Nephron progenitor cell (in vitro differentiated cells): ENCODE data around the gene GSTT4.
"Not testable (repeated sequence)": the region's sequence is repeated elsewhere in the genome, so short reads cannot be mapped to it uniquely, and the experiment has no call there.

Experiments
- DNase-seq: peaks from one replicate; pipeline ENCODE4 v3.0.0; 2021
- H3K27ac Mint-ChIP-seq: 2 replicates; pipeline ENCODE4 v1.8.0; 2021; ENCODE audit warnings: mild to moderate bottlenecking, moderate library complexity, mixed read lengths
- H3K27me3 Mint-ChIP-seq: 2 replicates; pipeline ENCODE4 v1.8.0; 2021; ENCODE audit warnings: mild to moderate bottlenecking, low read depth, mixed read lengths; ENCODE audit not compliant: poor library complexity
- H3K36me3 Mint-ChIP-seq: 2 replicates; pipeline ENCODE4 v1.8.0; 2021; ENCODE audit warnings: low read depth, mixed read lengths
- H3K4me1 Mint-ChIP-seq: 2 replicates; pipeline ENCODE4 v1.8.0; 2021; ENCODE audit warnings: mixed read lengths
- H3K4me3 Mint-ChIP-seq: 2 replicates; pipeline ENCODE4 v1.8.0; 2021; ENCODE audit warnings: mild to moderate bottlenecking, moderate library complexity, mixed read lengths
- H3K9me3 Mint-ChIP-seq: 2 replicates; pipeline ENCODE4 v1.8.0; 2021; ENCODE audit warnings: mild to moderate bottlenecking, moderate library complexity, mixed read lengths
- TF ChIP-seq, protein P1 (sequence below): fragments of 200-600 bp; sonication (generic); IDR thresholded peaks from 2 replicates; pipeline ENCODE4 v1.5.0; 2021; ENCODE audit warnings: antibody characterized with exemption

The GSTT4 gene

DNA sequence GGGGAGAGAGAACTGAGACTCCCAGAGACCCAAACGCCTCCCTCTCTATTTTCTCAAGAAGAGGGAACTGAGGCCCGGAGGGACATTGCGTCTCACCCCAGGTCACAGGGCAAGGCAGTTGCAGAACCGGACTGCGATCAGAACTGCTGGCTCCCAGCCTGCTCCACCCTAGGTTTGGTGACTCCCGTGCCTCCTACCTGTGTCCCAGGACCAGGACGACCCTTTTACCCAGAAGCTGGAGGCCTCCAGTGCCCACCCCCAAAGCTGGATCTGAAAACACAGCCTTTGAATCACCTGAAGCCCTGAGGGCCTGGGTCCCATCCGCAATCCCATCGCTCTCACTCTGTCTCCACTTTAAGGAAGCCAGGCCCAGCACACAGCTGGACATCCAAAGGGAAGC, 1.4 kb downstream of the GSTT4 start:
- peaks cover 23% of the 10 kb centered on the region for H3K4me1 Mint-ChIP-seq
- H3K27me3 Mint-ChIP-seq: peaks cover 10% of the 10 kb centered on the region
- no peaks in the 10 kb centered on the region for H3K9me3 Mint-ChIP-seq
- TF ChIP-seq, protein P1, sequence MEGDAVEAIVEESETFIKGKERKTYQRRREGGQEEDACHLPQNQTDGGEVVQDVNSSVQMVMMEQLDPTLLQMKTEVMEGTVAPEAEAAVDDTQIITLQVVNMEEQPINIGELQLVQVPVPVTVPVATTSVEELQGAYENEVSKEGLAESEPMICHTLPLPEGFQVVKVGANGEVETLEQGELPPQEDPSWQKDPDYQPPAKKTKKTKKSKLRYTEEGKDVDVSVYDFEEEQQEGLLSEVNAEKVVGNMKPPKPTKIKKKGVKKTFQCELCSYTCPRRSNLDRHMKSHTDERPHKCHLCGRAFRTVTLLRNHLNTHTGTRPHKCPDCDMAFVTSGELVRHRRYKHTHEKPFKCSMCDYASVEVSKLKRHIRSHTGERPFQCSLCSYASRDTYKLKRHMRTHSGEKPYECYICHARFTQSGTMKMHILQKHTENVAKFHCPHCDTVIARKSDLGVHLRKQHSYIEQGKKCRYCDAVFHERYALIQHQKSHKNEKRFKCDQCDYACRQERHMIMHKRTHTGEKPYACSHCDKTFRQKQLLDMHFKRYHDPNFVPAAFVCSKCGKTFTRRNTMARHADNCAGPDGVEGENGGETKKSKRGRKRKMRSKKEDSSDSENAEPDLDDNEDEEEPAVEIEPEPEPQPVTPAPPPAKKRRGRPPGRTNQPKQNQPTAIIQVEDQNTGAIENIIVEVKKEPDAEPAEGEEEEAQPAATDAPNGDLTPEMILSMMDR: no peak
- no peak overlapping the region for H3K4me3 Mint-ChIP-seq
- DNase-seq: no peak
- H3K36me3 Mint-ChIP-seq: no peaks in the 10 kb centered on the region
- H3K27ac Mint-ChIP-seq: no peak overlapping the region

DNA sequence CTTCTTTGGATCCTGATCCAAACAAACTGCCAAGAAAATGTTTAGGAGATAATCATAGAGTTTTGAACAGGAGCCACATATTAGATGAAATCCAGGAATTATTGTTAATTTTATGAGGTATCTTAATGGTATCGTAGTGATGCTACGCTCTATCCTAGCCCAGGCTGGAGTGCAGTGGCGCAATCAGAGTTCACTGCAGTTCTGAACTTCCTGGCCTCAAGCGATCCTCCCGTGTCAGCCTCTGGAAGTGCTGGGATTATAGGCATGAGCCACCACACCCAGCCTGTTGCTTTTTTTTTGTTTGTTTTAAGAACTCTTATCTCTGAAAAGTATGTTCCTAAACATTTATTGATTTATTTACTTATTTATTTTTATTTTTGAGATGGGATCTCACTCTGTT, 2.4 kb downstream of the GSTT4 start:
- H3K27me3 Mint-ChIP-seq: peaks cover 6% of the 10 kb centered on the region
- DNase-seq: no peak
- TF ChIP-seq, protein P1: no peak
- H3K36me3 Mint-ChIP-seq: no peaks in the 10 kb centered on the region
- peaks cover 23% of the 10 kb centered on the region for H3K4me1 Mint-ChIP-seq
- H3K9me3 Mint-ChIP-seq: no peaks in the 10 kb centered on the region
- H3K27ac Mint-ChIP-seq: no peak overlapping the region
- H3K4me3 Mint-ChIP-seq: no peak overlapping the region

DNA sequence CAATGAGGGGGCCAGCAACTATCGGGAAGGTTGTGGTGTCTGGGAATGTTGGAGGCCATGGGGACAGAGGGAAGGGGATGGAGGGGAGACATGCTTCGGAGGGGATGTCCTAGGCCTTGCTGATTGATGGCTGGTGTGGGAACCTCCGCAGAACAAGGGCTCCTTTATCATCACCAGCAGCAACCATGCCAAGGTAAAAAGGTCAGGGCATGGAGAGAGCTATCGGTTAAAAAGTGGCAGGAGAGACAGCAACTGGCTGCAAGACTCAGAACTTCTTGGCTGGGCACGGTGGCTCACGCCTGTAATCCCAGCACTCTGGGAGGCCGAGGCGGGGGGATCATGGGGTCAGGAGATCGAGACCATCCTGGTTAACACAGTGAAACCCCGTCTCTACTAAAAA, 3.0 kb downstream of the GSTT4 start:
- no peaks in the 10 kb centered on the region for H3K36me3 Mint-ChIP-seq
- H3K4me3 Mint-ChIP-seq: no peak overlapping the region
- no peak for DNase-seq
- H3K9me3 Mint-ChIP-seq: no peaks in the 10 kb centered on the region
- TF ChIP-seq, protein P1: no peak
- no peak overlapping the region for H3K27ac Mint-ChIP-seq
- peaks cover 23% of the 10 kb centered on the region for H3K4me1 Mint-ChIP-seq
- H3K27me3 Mint-ChIP-seq: peaks cover 9% of the 10 kb centered on the region

DNA sequence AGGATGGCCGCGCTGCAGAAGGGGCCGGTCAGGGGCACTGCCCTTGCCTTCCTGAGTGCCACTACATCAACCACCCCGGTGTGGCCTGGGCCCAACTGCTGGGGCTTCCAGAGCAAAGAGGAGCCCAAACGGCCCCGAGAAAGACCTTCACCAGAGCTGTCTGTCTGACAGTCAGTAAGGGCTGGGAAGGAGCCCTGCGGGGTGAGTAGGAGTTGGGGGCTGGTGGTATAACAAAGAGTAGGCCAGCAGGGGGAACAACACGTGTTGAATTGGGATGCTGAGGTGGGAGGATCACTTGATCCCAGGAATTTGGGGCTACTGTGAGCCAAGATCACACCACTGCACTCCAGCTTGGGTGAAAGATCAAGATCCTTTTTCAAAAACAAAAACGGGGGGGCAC, 3.9 kb downstream of the GSTT4 start:
- TF ChIP-seq, protein P1: no peak
- peaks cover 15% of the 10 kb centered on the region for H3K27me3 Mint-ChIP-seq
- peaks cover 23% of the 10 kb centered on the region for H3K4me1 Mint-ChIP-seq
- H3K4me3 Mint-ChIP-seq: no peak overlapping the region
- H3K36me3 Mint-ChIP-seq: no peaks in the 10 kb centered on the region
- no peak for DNase-seq
- no peak overlapping the region for H3K27ac Mint-ChIP-seq
- no peaks in the 10 kb centered on the region for H3K9me3 Mint-ChIP-seq

DNA sequence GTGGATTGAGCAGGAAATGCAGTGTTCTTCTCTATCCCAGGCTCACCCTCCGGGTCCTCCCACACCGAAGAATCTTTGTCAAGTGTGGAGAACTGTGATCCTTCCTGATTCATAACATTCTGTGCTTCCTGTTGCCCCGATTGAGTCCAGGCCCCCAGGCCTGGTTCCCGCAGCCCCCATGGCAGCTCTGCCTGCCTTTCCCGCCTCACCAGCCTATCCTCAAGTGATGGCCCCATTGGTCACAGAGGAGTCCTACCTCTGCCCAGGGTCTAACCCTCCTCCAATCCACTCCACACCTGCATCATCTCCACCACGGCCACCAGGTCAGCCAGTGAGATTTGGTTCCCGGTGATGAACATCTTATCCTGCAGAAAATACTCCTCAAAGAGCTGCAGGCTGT, 5.5 kb downstream of the GSTT4 start:
- not testable (repeated sequence) for H3K9me3 Mint-ChIP-seq, H3K27ac Mint-ChIP-seq, H3K4me3 Mint-ChIP-seq, H3K36me3 Mint-ChIP-seq, DNase-seq
- Mint-ChIP-seq H3K4me1 (peaks cover 23% of the 10 kb centered on the region), H3K27me3 (peaks cover 21% of the 10 kb centered on the region)

DNA sequence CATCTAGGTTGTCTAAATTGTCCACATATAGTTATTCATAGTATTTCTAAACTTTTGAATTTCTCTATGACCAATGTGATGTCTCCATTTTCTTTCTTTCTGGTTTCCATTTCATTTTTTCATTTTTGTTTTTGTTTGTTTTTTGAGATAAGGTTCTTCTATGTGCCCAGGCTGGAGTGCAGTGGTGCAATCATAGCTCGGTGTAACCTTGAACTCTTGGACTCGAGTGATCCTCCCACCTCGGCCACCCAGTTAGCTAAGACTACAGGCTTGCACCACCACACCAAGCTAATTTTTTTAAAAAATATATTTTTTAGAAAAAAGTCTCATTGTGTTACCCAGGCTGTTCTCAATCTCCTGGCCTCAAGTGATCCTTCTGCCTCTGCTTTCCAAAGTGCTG, 8.2 kb downstream of the GSTT4 start:
- TF ChIP-seq, protein P1: no peak
- Mint-ChIP-seq H3K27me3 (peaks cover 21% of the 10 kb centered on the region), H3K4me1 (peaks cover 13% of the 10 kb centered on the region), H3K36me3 (no peaks in the 10 kb centered on the region), H3K9me3 (no peaks in the 10 kb centered on the region), H3K27ac (no peak overlapping the region), H3K4me3 (no peak overlapping the region)
- DNase-seq: no peak

DNA sequence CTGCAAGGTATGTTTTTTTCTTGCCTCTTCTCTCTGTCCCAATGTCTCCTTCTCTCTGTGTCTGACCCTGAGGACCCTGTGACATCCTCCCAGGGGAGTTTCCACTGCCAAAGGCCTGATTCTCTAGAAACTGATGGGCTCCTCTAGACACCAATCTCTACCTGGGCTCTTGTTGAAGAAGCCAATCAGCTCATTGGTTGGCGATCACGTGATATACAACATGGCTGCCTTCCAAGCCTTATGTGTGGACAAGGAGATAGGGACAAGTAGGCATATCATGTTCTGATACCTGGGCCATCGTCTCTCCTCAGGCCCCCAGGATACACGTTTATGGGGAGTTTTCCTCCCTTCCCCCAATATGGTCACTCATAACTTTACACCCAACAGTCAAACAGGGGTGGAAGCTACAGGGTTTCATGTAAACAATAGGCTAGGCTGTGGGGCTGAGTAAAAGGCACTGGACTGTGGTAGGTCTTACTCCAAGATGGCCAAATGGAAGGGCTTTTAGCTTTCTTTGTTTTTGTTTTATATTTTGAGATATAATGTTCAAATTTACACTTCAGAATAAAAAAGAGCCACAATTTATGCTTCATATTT, 11.6 kb downstream of the GSTT4 start:
- not testable (repeated sequence) for H3K9me3 Mint-ChIP-seq, DNase-seq, H3K4me1 Mint-ChIP-seq, H3K4me3 Mint-ChIP-seq, H3K27ac Mint-ChIP-seq, H3K36me3 Mint-ChIP-seq
- H3K27me3 Mint-ChIP-seq: peaks cover 16% of the 10 kb centered on the region

DNA sequence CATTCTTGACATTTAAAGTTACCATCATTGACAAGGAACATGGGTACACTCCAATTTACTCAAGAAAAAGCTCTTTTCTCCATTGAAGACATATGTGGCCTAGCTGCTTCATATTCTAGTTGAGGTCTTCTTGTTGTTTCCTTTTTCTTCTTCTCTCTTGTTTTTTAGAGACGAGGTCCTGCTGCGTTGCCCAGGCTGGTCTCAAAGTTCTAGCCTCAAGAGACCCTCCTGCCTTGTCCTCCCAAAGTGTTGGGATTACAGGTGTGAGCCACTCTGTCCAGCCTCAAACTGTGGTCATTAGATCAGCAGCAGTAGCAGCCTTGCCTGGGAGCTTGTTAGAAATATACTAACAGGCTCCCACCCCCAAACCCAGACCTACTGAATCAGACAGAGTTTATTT, 12.2 kb downstream of the GSTT4 start:
- not testable (repeated sequence) for H3K36me3 Mint-ChIP-seq, H3K4me3 Mint-ChIP-seq, DNase-seq, H3K27ac Mint-ChIP-seq, H3K9me3 Mint-ChIP-seq, H3K4me1 Mint-ChIP-seq
- H3K27me3 Mint-ChIP-seq: peaks cover 16% of the 10 kb centered on the region

DNA sequence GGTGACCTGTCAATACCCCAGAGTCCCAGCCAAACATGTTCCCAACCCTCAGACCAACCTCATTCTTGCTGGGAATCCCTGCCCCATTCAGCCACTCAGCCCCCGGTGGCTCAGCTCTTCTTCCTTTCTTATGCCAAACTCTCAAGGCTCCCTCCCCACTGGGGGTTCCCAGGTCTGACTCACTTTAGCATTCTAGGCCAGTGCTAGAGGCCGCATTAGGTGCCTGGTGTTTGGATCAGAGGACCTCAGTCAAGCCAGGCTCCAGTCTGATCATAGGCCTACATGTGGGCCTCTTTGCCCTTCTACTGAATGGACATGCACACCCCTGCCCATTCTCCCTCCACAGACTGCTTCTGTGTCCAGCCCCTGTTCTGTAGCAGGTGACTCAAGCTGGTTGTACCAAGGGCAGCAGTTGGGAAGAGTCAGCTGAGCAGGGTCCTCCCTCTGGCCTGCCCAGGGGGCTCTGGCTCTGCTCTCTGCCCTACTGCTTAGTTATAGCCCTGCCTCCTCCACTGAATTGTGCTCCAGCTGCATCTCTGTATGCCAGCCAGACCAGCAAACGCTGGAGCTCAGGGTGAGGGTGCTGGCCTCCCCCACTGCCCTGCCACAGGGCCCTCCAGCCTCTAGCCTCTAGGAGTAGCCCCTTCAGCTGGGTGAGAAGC, 15.5 kb downstream of the GSTT4 start:
- not testable (repeated sequence) for H3K4me1 Mint-ChIP-seq, DNase-seq, H3K9me3 Mint-ChIP-seq, H3K27me3 Mint-ChIP-seq, H3K4me3 Mint-ChIP-seq, H3K36me3 Mint-ChIP-seq, H3K27ac Mint-ChIP-seq
